HCT116 (cell line): ENCODE data around the gene STIL.

ENCODE experiments used
- POLR2A ChIP-seq: IDR thresholded peaks from 2 replicates; pipeline ENCODE4 v1.7.0; 2011; ENCODE audit warnings: borderline replicate concordance; ENCODE audit not compliant: insufficient read depth, insufficient read length; ENCODE audit errors: extremely low read depth
- TCF7L2 ChIP-seq: IDR thresholded peaks from 2 replicates; pipeline ENCODE4 v1.7.0; 2011; ENCODE audit warnings: borderline replicate concordance, inconsistent platforms; ENCODE audit not compliant: insufficient read depth, insufficient read length; ENCODE audit errors: extremely low read depth
- YY1 ChIP-seq: IDR thresholded peaks from 2 replicates; pipeline ENCODE4 v1.6.1; 2011; ENCODE audit warnings: low read length, low read depth, moderate library complexity, mild to moderate bottlenecking; ENCODE audit not compliant: insufficient replicate concordance; ENCODE audit errors: extremely low read depth
- ZNF274 ChIP-seq: fragments of 200-500 bp; sonication (Bioruptor generic); IDR thresholded peaks from 2 replicates; pipeline ENCODE4 v1.6.1; 2014; ENCODE audit warnings: mild to moderate bottlenecking, low read depth, low read length, inconsistent platforms
- TF ChIP-seq, protein P1 (sequence below), 3 experiments: fragments of 200-600 bp in 1 of 3; sonication (generic) in 1 of 3; IDR thresholded peaks in 2 of 3; conservative IDR thresholded peaks in 1 of 3; 2 replicates each; pipeline ENCODE4 v1.5.1; 2012 to 2017; ENCODE audit warnings: low read depth in 2 of 3, low read length in 2 of 3, antibody characterized with exemption in 1 of 3, borderline replicate concordance in 1 of 3, control low read depth in 1 of 3, mild to moderate bottlenecking in 1 of 3, mixed read lengths in 1 of 3, mixed run types in 1 of 3, moderate library complexity in 1 of 3; ENCODE audit not compliant: insufficient read depth in 1 of 3

DNA sequence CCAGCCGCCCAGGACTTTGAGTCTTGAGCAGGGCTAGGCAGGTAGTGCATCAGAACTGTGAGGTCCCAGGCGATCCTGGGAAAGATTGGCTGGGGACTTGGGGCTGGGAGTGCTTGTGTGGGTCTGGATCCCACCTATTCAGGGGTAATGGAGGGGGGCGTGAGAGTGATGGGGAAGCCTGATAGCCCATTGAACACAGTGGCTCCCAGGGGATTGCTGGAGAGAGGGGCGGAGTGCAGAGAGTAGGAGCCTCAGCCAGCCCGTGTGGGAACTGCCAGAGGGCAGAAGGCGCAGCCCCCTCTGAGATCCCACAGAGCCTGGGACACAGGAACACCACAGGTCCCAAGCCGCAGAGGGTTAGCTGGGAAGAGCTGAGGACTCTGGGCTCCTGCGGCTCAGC is 104.9 kb downstream of the STIL start:
- TF ChIP-seq TCF7L2 (no peak), ZNF274 (no peak), POLR2A (no peak), YY1 (no peak)
- TF ChIP-seq, protein P1, sequence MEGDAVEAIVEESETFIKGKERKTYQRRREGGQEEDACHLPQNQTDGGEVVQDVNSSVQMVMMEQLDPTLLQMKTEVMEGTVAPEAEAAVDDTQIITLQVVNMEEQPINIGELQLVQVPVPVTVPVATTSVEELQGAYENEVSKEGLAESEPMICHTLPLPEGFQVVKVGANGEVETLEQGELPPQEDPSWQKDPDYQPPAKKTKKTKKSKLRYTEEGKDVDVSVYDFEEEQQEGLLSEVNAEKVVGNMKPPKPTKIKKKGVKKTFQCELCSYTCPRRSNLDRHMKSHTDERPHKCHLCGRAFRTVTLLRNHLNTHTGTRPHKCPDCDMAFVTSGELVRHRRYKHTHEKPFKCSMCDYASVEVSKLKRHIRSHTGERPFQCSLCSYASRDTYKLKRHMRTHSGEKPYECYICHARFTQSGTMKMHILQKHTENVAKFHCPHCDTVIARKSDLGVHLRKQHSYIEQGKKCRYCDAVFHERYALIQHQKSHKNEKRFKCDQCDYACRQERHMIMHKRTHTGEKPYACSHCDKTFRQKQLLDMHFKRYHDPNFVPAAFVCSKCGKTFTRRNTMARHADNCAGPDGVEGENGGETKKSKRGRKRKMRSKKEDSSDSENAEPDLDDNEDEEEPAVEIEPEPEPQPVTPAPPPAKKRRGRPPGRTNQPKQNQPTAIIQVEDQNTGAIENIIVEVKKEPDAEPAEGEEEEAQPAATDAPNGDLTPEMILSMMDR (IDR thresholded peaks at IDR 0.05 in 2 of 3, conservative IDR thresholded peaks at IDR 0.05 in 1 of 3; ENCODE audit: borderline replicate concordance in 1 of 3, insufficient read depth in 1 of 3, low read depth in 2 of 3, low read length in 2 of 3), result no peak
